Muscle layer of duodenum (tissue), 2 donors: ENCODE results near the gene IGSF21.

Experiments
- H3K27ac ChIP-seq: one replicate; pipeline ENCODE4 v1.7.0; 2013; ENCODE audit warnings: mild to moderate bottlenecking, low read length
- H3K27me3 ChIP-seq: one replicate; pipeline ENCODE4 v1.7.0; 2013; ENCODE audit warnings: low read depth, mild to moderate bottlenecking, control low read depth, low read length
- H3K36me3 ChIP-seq, 2 donors: one replicate each; pipeline ENCODE4 v1.7.0; 2013; ENCODE audit warnings: low read length in 2 of 2, control low read depth in 1 of 2, mild to moderate bottlenecking in 1 of 2; ENCODE audit not compliant: insufficient read depth in 2 of 2, control insufficient read depth in 1 of 2
- H3K4me1 ChIP-seq, 2 donors: one replicate each; pipeline ENCODE4 v1.7.0; 2013; ENCODE audit warnings: low read length in 2 of 2, mild to moderate bottlenecking in 2 of 2, control low read depth in 1 of 2, moderate library complexity in 1 of 2; ENCODE audit not compliant: insufficient read depth in 2 of 2, control insufficient read depth in 1 of 2
- H3K4me3 ChIP-seq, 2 donors: one replicate each; pipeline ENCODE4 v1.7.0; 2013; ENCODE audit warnings: low read length in 2 of 2, low read depth in 1 of 2, mild to moderate bottlenecking in 1 of 2
- H3K9me3 ChIP-seq, 2 donors: one replicate each; pipeline ENCODE4 v1.7.0; 2013; ENCODE audit warnings: low read length in 2 of 2, control low read depth in 1 of 2, mild to moderate bottlenecking in 1 of 2; ENCODE audit not compliant: control insufficient read depth in 1 of 2
- donor health status: healthy.

Gene IGSF21

DNA sequence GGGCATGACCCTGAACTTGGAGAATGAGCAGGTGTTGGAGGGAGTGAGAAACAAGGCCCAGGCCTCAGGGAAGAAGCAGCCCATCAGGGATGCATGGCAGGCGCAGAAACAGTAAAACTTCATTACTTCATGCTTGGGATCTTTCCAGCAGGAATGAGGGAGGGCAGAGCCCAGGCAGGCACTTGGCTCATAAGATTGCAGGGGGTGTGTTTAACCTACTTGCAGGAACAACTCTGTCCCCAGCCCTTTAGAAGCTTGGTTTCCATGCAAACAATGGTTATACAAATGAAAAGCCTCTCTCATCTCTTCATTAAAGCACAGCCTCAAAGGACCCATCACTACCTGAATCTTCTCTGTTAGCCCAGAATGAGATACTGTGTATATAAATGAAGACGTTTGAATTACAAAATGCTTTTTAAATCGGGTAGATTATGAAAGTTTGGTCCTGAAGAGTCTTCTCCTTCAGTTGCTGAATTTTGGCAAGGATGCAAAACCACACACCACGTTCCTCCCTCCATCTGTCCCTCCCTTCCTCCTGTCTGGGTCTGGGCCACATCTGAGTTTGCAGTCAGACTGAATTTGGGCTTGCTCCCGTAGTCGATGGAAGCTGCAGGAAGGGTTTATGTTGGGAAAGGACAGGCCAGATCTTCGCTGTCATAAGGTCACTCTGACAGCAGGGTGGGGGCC is 218.8 kb downstream of the IGSF21 start:
- H3K4me3 ChIP-seq, result no peak overlapping the region
- peaks cover 4% of the 10 kb centered on the region for H3K27me3 ChIP-seq
- no peaks in the 10 kb centered on the region for H3K9me3 ChIP-seq
- no peak overlapping the region for H3K27ac ChIP-seq
- no peaks in the 10 kb centered on the region for H3K36me3 ChIP-seq
- H3K4me1 ChIP-seq, result peaks cover 0 to 7% of the 10 kb centered on the region in 2 donors

DNA sequence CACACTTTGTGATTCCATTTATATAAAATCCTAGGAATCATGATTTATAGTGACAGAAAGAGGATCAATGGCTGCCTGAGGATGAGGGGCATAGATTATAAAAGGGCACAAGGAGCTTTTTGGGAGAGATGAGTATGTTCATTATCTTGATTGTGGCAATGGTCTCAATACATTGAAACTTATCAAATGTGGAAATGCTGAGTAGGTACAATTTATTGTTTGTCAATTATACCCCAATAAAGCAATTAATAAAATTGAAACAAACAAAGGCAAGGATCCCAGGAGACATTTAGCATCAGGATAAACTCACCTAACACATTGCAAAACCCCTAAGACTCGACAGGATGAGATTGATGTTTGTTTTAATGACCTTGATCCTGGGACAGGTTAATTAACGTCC is 220.1 kb downstream of the IGSF21 start:
- Histone ChIP-seq H3K36me3 (no peaks in the 10 kb centered on the region), H3K4me3 (no peak overlapping the region), H3K9me3 (no peaks in the 10 kb centered on the region), H3K27ac (no peak overlapping the region), H3K4me1 (peaks cover 0 to 7% of the 10 kb centered on the region in 2 donors), H3K27me3 (peaks cover 7% of the 10 kb centered on the region)

DNA sequence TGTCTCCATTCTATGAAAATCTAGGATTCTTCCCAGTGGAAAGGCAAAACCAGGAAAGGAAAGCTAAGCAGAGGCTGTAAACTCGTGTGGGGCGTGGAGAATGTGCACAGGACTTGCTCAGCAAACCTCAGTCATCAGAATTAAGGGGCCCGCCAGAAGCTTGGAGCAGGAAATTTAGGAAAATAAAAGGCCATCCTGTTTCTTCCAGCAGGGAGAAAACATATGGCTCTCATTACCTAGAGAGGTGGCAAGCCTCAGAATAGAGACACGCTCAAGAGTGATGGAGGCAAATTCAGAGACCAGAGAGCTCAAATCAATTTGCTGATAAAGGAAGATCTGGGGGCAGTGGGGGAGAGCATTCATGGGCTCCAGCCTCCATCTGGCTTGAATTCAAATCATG is 221.2 kb downstream of the IGSF21 start:
- Histone ChIP-seq H3K4me1 (peaks cover 0 to 7% of the 10 kb centered on the region in 2 donors), H3K4me3 (no peak overlapping the region), H3K27ac (no peak overlapping the region), H3K27me3 (peaks cover 7% of the 10 kb centered on the region), H3K9me3 (no peaks in the 10 kb centered on the region), H3K36me3 (no peaks in the 10 kb centered on the region)

DNA sequence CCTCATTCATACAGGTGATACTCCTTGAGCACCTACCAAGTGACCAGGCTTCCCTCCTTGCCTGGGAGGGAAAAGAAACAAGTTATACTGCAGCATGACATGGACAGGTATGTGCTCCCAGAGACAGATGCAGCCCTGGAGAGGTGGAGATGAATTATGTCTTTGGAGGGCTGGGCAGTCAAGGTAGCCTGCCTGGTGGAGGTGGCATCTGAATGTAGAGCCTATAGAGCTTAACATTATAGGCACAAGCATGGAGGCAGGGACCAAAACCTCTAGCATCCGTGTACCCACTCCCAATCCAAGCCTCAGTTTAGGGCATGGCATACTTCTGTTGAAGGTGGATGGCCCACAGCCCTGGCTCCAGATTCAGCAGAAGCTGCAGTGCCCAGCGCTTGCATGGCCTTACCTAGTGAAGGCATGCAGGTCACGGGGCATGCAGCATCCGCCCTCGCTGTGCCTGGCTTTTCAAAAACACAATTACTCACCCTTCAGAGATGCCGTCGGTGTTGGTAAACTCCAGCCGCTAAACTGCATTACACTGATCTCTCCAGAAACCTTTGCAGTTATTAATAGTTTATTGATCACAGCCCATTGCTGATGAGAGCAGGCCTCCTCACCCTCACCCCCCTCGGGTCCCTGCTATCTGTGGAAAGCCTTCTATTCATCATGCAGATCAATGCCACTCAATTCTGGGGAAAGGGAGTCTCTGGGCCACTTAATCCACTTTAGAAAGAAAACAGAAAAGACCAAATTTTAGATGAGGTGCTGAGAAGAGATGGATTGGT is 222.1 kb downstream of the IGSF21 start:
- Histone ChIP-seq H3K9me3 (no peaks in the 10 kb centered on the region), H3K4me3 (no peak overlapping the region), H3K4me1 (peaks cover 0 to 7% of the 10 kb centered on the region in 2 donors), H3K36me3 (no peaks in the 10 kb centered on the region), H3K27ac (no peak overlapping the region), H3K27me3 (peaks cover 3% of the 10 kb centered on the region)

GRCh38 chr1:18332576-18332975 is 225.0 kb downstream of the IGSF21 start:
- H3K36me3 ChIP-seq, result no peaks in the 10 kb centered on the region

DNA sequence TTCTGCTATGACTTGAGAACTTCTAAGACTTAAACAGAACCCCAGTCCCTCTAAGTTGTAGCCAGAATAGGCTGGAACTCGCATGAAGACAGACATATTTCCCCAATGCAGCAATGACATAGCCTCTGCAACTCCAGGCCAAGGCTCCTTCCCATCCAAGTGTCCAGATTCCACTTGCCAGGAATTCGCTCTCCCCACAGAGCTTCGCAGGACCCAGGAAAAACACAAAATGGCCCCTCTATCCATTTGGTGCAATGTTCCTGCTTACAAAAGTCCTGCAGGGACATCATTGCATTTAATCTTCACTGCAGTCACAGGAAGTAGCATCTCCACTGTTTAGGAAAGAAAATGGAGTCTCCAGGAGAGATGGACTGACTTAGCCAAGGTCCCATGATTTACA is 225.6 kb downstream of the IGSF21 start:
- Histone ChIP-seq H3K4me3 (no peak overlapping the region), H3K36me3 (no peaks in the 10 kb centered on the region), H3K27me3 (peaks cover 3% of the 10 kb centered on the region), H3K27ac (no peak overlapping the region), H3K9me3 (no peaks in the 10 kb centered on the region), H3K4me1 (no peaks in the 10 kb centered on the region)

More at GRCh38 chr1:18332576-18332975, 225.0 kb downstream of the IGSF21 start:
- Histone ChIP-seq H3K4me3 (no peak overlapping the region), H3K27ac (no peak overlapping the region), H3K4me1 (no peaks in the 10 kb centered on the region), H3K9me3 (no peaks in the 10 kb centered on the region), H3K27me3 (peaks cover 3% of the 10 kb centered on the region)

GRCh38 chr1:18336801-18337200 is 229.2 kb downstream of the IGSF21 start:
- no peaks in the 10 kb centered on the region for H3K9me3 ChIP-seq
- no peaks in the 10 kb centered on the region for H3K4me1 ChIP-seq
- no peaks in the 10 kb centered on the region for H3K36me3 ChIP-seq
- no peak overlapping the region for H3K27ac ChIP-seq
- no peak overlapping the region for H3K4me3 ChIP-seq
- peaks cover 2% of the 10 kb centered on the region for H3K27me3 ChIP-seq

GRCh38 chr1:18337757-18338156 is 230.2 kb downstream of the IGSF21 start:
- Histone ChIP-seq H3K9me3 (no peaks in the 10 kb centered on the region), H3K27ac (no peak overlapping the region), H3K27me3 (no peaks in the 10 kb centered on the region), H3K36me3 (no peaks in the 10 kb centered on the region), H3K4me1 (no peaks in the 10 kb centered on the region), H3K4me3 (no peak overlapping the region)

DNA sequence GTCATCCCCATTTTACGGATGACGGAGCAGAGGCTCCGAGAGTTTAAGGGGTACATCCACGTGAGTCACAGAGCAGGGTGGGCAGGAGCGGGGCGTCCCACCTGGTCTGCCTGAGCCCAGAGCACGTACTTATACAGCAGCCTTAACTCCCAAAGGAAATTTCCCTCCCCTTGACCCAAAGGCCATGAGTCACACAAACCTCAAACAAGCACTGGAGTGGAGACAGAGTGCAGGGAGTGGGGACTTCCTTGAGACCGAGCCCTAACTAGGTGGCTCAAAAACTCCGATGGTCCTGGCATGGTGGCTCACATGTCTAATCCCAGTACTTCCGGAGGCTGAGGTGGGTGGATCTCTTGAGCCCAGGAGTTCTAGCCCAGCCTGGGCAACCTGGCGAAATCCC is 231.6 kb downstream of the IGSF21 start:
- no peaks in the 10 kb centered on the region for H3K27me3 ChIP-seq
- no peaks in the 10 kb centered on the region for H3K36me3 ChIP-seq
- H3K4me1 ChIP-seq, result no peaks in the 10 kb centered on the region
- H3K9me3 ChIP-seq, result no peaks in the 10 kb centered on the region
- no peak overlapping the region for H3K27ac ChIP-seq
- no peak overlapping the region for H3K4me3 ChIP-seq

DNA sequence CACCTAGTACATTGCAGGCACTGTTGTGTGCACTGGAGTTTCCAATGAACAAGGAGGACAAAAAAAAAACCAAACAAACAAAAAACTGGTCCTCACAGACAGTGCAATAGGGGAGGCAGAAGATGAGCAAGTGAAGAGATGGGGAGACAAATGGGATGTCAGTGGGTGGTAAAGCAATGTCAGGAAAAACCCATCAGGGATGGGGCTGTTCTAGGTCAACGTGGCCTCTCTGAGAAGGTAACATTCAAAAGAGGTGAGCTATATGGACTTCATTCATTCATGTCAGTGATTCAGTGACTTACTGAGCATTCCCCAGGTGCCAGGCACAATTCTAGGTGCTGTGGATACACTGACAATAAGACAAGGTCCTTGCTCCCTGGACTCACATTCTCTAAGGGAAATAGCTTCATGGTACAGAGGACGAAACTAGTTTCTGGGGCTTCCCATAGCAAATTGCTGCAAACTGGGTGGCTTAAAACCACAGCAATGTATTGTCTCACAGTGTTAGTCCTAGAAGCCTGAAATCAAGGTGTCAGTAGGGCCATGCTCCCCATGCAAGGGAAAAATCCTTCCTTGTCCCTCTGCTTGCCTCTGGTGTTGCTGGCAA is 232.7 kb downstream of the IGSF21 start:
- no peaks in the 10 kb centered on the region for H3K36me3 ChIP-seq
- H3K27ac ChIP-seq, result no peak overlapping the region
- H3K9me3 ChIP-seq, result no peaks in the 10 kb centered on the region
- H3K4me3 ChIP-seq, result no peak overlapping the region
- no peaks in the 10 kb centered on the region for H3K27me3 ChIP-seq
- H3K4me1 ChIP-seq, result no peaks in the 10 kb centered on the region

DNA sequence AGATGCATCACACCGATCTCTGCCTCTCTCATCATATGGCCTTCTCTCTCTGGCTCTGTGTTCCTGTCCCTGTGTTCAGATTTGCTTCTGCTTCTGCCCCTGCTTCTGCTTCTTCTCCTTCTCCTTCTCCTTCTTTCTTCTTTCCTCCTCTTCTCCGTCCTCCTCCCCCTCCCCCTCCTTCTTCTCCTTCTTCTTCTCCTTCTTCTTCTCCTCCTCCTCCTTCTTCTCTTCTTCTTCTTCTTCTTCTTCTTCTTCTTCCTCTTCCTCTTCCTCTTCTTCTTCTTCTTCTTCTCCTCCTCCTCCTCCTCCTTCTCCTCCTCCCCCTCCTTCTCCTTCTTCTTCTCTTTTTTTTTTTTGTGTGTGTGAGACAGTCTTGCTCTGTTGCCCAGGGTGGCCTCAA is 233.2 kb downstream of the IGSF21 start:
- H3K9me3 ChIP-seq, result no peaks in the 10 kb centered on the region
- H3K27me3 ChIP-seq, result no peaks in the 10 kb centered on the region
- no peaks in the 10 kb centered on the region for H3K4me1 ChIP-seq
- no peaks in the 10 kb centered on the region for H3K36me3 ChIP-seq
- H3K27ac ChIP-seq, result no peak overlapping the region
- H3K4me3 ChIP-seq, result no peak overlapping the region
